HepG2 (cell line): ENCODE data around the gene ZNF792. TPM values are rescaled to one million over a fixed set of nuclear protein-coding genes. Genes with fewer than 3 reads are reported as not detected.

Experiments
- DPF2 ChIP-seq: sonication (generic); formaldehyde crosslinking; IDR thresholded peaks from 2 replicates; pipeline ENCODE4 v1.4.0; 2020; ENCODE audit warnings: mild to moderate bottlenecking, low read depth, missing genetic modification reagents, borderline replicate concordance
- E2F2 ChIP-seq: sonication (generic); formaldehyde crosslinking; IDR thresholded peaks from 2 replicates; pipeline ENCODE4 v1.4.0; 2020; ENCODE audit warnings: missing genetic modification reagents, borderline replicate concordance
- FOXA1 ChIP-seq, 2 experiments: fragments of 450-650 bp in 1 of 2; sonication (generic) in 1 of 2; formaldehyde crosslinking in 1 of 2; IDR thresholded peaks; 2 replicates each; pipeline versions ENCODE4 v1.4.0 to v1.6.1; 2016 to 2020; ENCODE audit warnings: missing genetic modification reagents in 1 of 2
- HDAC6 ChIP-seq: fragments of 200-600 bp; sonication (generic); IDR thresholded peaks from 2 replicates; pipeline ENCODE4 v1.7.0; 2017; ENCODE audit warnings: mild to moderate bottlenecking, antibody characterized with exemption, low read length, low read depth
- MED8 ChIP-seq: sonication (generic); formaldehyde crosslinking; IDR thresholded peaks from 2 replicates; pipeline ENCODE4 v1.8.1; 2023; ENCODE audit warnings: mild to moderate bottlenecking, missing genetic modification reagents; ENCODE audit not compliant: insufficient replicate concordance
- MIXL1 ChIP-seq: IDR thresholded peaks from 2 replicates; pipeline ENCODE4 v1.6.1; 2016
- MYC ChIP-seq: sonication (generic); formaldehyde crosslinking; IDR thresholded peaks from 2 replicates; pipeline ENCODE4 v1.9.0; 2021; ENCODE audit warnings: missing genetic modification reagents, borderline replicate concordance
- NFIB ChIP-seq: sonication (generic); formaldehyde crosslinking; IDR thresholded peaks from 2 replicates; pipeline ENCODE4 v1.9.0; 2021; ENCODE audit warnings: missing genetic modification reagents, mild to moderate bottlenecking, borderline replicate concordance
- ZBTB10 ChIP-seq: sonication (generic); formaldehyde crosslinking; IDR thresholded peaks from 2 replicates; pipeline ENCODE4 v1.4.0; 2020; ENCODE audit warnings: missing genetic modification reagents, borderline replicate concordance
- ZBTB33 ChIP-seq: sonication (generic); formaldehyde crosslinking; IDR thresholded peaks from 2 replicates; pipeline ENCODE4 v1.4.0; 2020; ENCODE audit warnings: missing genetic modification reagents
- ZNF12 ChIP-seq: sonication (generic); formaldehyde crosslinking; IDR thresholded peaks from 2 replicates; pipeline ENCODE4 v1.5.0; 2020; ENCODE audit warnings: missing genetic modification reagents
- ZNF33A ChIP-seq: sonication (generic); formaldehyde crosslinking; IDR thresholded peaks from 2 replicates; pipeline ENCODE4 v1.5.1; 2020; ENCODE audit warnings: missing genetic modification reagents, mild to moderate bottlenecking, moderate library complexity, borderline replicate concordance
- ZNF619 ChIP-seq: sonication (generic); formaldehyde crosslinking; IDR thresholded peaks from 2 replicates; pipeline ENCODE4 v1.4.0; 2020; ENCODE audit warnings: mild to moderate bottlenecking, missing genetic modification reagents
- ZSCAN20 ChIP-seq: sonication (generic); formaldehyde crosslinking; IDR thresholded peaks from 2 replicates; pipeline ENCODE4 v1.4.0; 2020; ENCODE audit warnings: missing genetic modification reagents, mild to moderate bottlenecking, borderline replicate concordance
- polyA plus RNA-seq, 8 experiments: library from polyadenylated mRNA; depleted of rRNA in 3 of 8; stranded (reverse) in 7 of 8; unstranded in 1 of 8; fragments of >200 nt; fragmentation: Illumina TruSeq in 4 of 8; extraction: Trizol in 4 of 8; gene quantifications; 2 replicates each; pipeline versions ENCODE4 v1.2.1 to v1.2.3, GENCODE V29; 2011 to 2016; ENCODE audit warnings: low read depth in 4 of 8, missing spikeins in 1 of 8, mixed read lengths in 1 of 8; ENCODE audit not compliant: insufficient read depth in 1 of 8
- total RNA-seq, 5 experiments: library from RNA; depleted of rRNA; stranded (reverse); fragments of >200 nt; fragmentation: Illumina TruSeq; extraction: Trizol; gene quantifications; 2 replicates each; pipeline ENCODE4 v1.2.3, GENCODE V29; 2016; ENCODE audit warnings: low read depth in 1 of 5
- TF ChIP-seq, protein P1 (sequence below): sonication (generic); formaldehyde crosslinking; IDR thresholded peaks from 2 replicates; pipeline ENCODE4 v1.8.1; 2022; ENCODE audit warnings: low read depth, mild to moderate bottlenecking, missing genetic modification reagents
- TF ChIP-seq, protein P2 (sequence below): sonication (generic); formaldehyde crosslinking; IDR thresholded peaks from 2 replicates; pipeline ENCODE4 v1.4.0; 2020; ENCODE audit warnings: missing genetic modification reagents, mild to moderate bottlenecking, borderline replicate concordance

Gene ZNF792
- total and polyA plus RNA-seq, 2 of the 13 experiments (the other 11 are each of a cell fraction or from before 2014, with no cell fraction given), result 5.5 to 11.5 TPM

DNA sequence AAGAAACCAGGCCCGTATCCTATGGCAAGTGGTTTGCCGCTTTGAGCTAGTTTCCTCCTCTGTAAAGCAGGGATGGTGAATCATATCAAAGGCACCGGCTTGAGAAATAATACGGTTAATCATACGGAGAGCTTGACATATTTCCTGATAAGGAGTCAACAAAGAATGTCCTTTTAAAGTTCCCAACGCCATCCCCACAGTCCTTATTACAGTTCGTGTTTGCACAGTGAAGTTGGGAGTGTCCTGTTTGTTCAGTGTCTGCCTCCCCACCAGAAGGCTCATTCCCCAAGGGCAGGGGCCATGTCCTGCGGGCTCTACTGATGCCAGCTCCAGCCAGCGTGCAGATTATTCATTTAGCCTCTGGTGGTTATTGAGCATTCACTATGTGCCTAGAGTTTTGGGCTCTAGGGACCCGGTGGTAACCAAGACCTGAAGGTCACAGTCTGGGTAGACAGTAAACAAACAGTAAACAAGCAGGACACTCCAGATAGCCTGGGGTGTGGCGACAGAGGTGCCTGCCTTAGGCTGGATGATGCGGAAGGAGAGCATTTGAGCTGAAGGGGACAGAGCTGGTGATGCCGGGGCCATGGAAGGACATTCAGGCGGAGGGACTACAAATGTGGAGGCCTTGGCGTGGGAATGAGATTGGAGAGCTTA, 42.4 kb upstream of the ZNF792 start (continued):
- TF ChIP-seq HDAC6, result no peak
- peak; percentile 86 for TF ChIP-seq MED8 (CRISPR knock-in tag)
- TF ChIP-seq ZSCAN20 (CRISPR knock-in tag), result no peak
- no peak for TF ChIP-seq E2F2 (CRISPR knock-in tag)
- TF ChIP-seq ZNF619 (CRISPR knock-in tag), result no peak
- TF ChIP-seq, protein P1, sequence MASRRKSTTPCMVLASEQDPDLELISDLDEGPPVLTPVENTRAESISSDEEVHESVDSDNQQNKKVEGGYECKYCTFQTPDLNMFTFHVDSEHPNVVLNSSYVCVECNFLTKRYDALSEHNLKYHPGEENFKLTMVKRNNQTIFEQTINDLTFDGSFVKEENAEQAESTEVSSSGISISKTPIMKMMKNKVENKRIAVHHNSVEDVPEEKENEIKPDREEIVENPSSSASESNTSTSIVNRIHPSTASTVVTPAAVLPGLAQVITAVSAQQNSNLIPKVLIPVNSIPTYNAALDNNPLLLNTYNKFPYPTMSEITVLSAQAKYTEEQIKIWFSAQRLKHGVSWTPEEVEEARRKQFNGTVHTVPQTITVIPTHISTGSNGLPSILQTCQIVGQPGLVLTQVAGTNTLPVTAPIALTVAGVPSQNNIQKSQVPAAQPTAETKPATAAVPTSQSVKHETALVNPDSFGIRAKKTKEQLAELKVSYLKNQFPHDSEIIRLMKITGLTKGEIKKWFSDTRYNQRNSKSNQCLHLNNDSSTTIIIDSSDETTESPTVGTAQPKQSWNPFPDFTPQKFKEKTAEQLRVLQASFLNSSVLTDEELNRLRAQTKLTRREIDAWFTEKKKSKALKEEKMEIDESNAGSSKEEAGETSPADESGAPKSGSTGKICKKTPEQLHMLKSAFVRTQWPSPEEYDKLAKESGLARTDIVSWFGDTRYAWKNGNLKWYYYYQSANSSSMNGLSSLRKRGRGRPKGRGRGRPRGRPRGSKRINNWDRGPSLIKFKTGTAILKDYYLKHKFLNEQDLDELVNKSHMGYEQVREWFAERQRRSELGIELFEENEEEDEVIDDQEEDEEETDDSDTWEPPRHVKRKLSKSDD, result 0 out of 2 replicates have a peak, but pooled peaks have one; percentile 67
- TF ChIP-seq MIXL1, result peak; percentile 61; the same call in 1 of the 2 replicates
- TF ChIP-seq ZBTB33, result peak; percentile 61; the same call in 1 of the 2 replicates
- no peak for TF ChIP-seq ZNF33A (CRISPR knock-in tag)
- TF ChIP-seq FOXA1 (IDR thresholded peaks at IDR 0.05), result peak; percentile 95
- peak; percentile 99 for TF ChIP-seq FOXA1 (CRISPR knock-in tag; IDR thresholded peaks at IDR 0.05)
- no peak for TF ChIP-seq NFIB (CRISPR knock-in tag)
- peak; percentile 81; the same call in 1 of the 2 replicates for TF ChIP-seq DPF2 (CRISPR knock-in tag)
- peak; percentile 51; the same call in 1 of the 2 replicates for TF ChIP-seq MYC (CRISPR knock-in tag)
- no peak for TF ChIP-seq ZBTB10
- TF ChIP-seq, protein P2, sequence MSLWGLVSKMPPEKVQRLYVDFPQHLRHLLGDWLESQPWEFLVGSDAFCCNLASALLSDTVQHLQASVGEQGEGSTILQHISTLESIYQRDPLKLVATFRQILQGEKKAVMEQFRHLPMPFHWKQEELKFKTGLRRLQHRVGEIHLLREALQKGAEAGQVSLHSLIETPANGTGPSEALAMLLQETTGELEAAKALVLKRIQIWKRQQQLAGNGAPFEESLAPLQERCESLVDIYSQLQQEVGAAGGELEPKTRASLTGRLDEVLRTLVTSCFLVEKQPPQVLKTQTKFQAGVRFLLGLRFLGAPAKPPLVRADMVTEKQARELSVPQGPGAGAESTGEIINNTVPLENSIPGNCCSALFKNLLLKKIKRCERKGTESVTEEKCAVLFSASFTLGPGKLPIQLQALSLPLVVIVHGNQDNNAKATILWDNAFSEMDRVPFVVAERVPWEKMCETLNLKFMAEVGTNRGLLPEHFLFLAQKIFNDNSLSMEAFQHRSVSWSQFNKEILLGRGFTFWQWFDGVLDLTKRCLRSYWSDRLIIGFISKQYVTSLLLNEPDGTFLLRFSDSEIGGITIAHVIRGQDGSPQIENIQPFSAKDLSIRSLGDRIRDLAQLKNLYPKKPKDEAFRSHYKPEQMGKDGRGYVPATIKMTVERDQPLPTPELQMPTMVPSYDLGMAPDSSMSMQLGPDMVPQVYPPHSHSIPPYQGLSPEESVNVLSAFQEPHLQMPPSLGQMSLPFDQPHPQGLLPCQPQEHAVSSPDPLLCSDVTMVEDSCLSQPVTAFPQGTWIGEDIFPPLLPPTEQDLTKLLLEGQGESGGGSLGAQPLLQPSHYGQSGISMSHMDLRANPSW (CRISPR knock-in tag), result peak; percentile 82; the same call in 1 of the 2 replicates
- TF ChIP-seq ZNF12 (CRISPR knock-in tag), result no peak
